Measurements from ENCODE around the gene PLCB1. TPM values are rescaled to one million over a fixed set of nuclear protein-coding genes. Genes with fewer than 3 reads are reported as not detected.

The PLCB1 gene
- total RNA-seq, 1 experiment from 2014 or later = 11.3 TPM

GRCh38 chr20:8425016-8425415 is 292.9 kb downstream of the PLCB1 start:
- no peaks in the 10 kb centered on the region for H3K27me3 Mint-ChIP-seq (ENCODE audit: low read depth)
- no peak for DNase-seq (ENCODE audit: low spot score)
- H3K9me3 Mint-ChIP-seq = peaks cover 3% of the 10 kb centered on the region; the same call in 1 of the 2 replicates
- no peaks in the 10 kb centered on the region for H3K4me1 Mint-ChIP-seq
- no peak overlapping the region for H3K4me3 Mint-ChIP-seq
- no peaks in the 10 kb centered on the region for H3K36me3 Mint-ChIP-seq
- H3K27ac Mint-ChIP-seq = no peak overlapping the region
- ChIA-PET POLR2A (no interaction called here), CTCF (no interaction called here)
- TF ChIP-seq AFF4 (CRISPR knock-in tag; IDR thresholded peaks at IDR 0.05; ENCODE audit: borderline replicate concordance) = no peak
- TF ChIP-seq IRF1 (CRISPR knock-in tag; IDR thresholded peaks at IDR 0.05) = no peak
- no peak for TF ChIP-seq ATF2 (CRISPR knock-in tag; IDR thresholded peaks at IDR 0.05; ENCODE audit: borderline replicate concordance, low read depth)
- TF ChIP-seq CTCF (IDR thresholded peaks at IDR 0.05) = no peak
- no peak for TF ChIP-seq ZNF423 (CRISPR knock-in tag; IDR thresholded peaks at IDR 0.05)
- TF ChIP-seq NFE2L1 (CRISPR knock-in tag; IDR thresholded peaks at IDR 0.05) = no peak
- TF ChIP-seq STAT6 (CRISPR knock-in tag; conservative IDR thresholded peaks at IDR 0.05; ENCODE audit: low read depth) = no peak
- no peak for TF ChIP-seq E2F5 (CRISPR knock-in tag; IDR thresholded peaks at IDR 0.05)
- ATAC-seq = no peak

GRCh38 chr20:8425802-8426201 is 293.7 kb downstream of the PLCB1 start:
- CTCF ChIA-PET = interaction anchor here (0.7 kb wide), 1 partner anchor 21 kb away, joined by 3 read pairs; no protein-coding TSS in a partner anchor
- DNase-seq (ENCODE audit: low spot score) = no peak
- TF ChIP-seq IRF2 (CRISPR knock-in tag; IDR thresholded peaks at IDR 0.05; ENCODE audit: borderline replicate concordance, low read depth) (no peak), FOXK1 (CRISPR knock-in tag; IDR thresholded peaks at IDR 0.05) (no peak), AFF4 (CRISPR knock-in tag; IDR thresholded peaks at IDR 0.05; ENCODE audit: borderline replicate concordance) (no peak), MXD4 (CRISPR knock-in tag; IDR thresholded peaks at IDR 0.05; ENCODE audit: borderline replicate concordance) (no peak), MLX (CRISPR knock-in tag; IDR thresholded peaks at IDR 0.05) (no peak), CTCF (IDR thresholded peaks at IDR 0.05) (no peak), ZNF423 (CRISPR knock-in tag; IDR thresholded peaks at IDR 0.05) (no peak), ZMAT4 (CRISPR knock-in tag; IDR thresholded peaks at IDR 0.05) (no peak)
- Mint-ChIP-seq H3K27ac (no peak overlapping the region), H3K4me1 (no peaks in the 10 kb centered on the region), H3K4me3 (no peak overlapping the region), H3K27me3 (ENCODE audit: low read depth) (no peaks in the 10 kb centered on the region), H3K36me3 (no peaks in the 10 kb centered on the region), H3K9me3 (peaks cover 3% of the 10 kb centered on the region; the same call in 1 of the 2 replicates)
- POLR2A ChIA-PET = no interaction called here
- ATAC-seq = no peak

All from WTC11 (cell line).